Esophagus squamous epithelium (tissue), 5 donors: ENCODE data around the gene NPLOC4. TPM values are rescaled to one million over a fixed set of nuclear protein-coding genes. Genes with fewer than 3 reads are reported as not detected.

Experiments
- DNase-seq: peaks from one replicate; lab custom pipeline; 2025; lab: John Stamatoyannopoulos, UW
- H3K27ac ChIP-seq, 4 donors: fragments of 200-600 bp; sonication (generic); one replicate each; pipeline ENCODE4 v1.5.1; 2016 to 2019; ENCODE audit warnings: mild to moderate bottlenecking in 1 of 4
- H3K27me3 ChIP-seq, 4 donors: fragments of 200-600 bp; sonication (generic); 1 replicate in 3 of 4; 2 replicates in 1 of 4; pipeline versions ENCODE4 v1.5.1 to v1.6.0; 2017 to 2021; ENCODE audit warnings: antibody characterized with exemption in 1 of 4
- H3K36me3 ChIP-seq, 3 donors: fragments of 200-600 bp; sonication (generic); one replicate each; pipeline ENCODE4 v1.5.1; 2016 to 2019
- H3K4me1 ChIP-seq, 3 donors: fragments of 200-600 bp; sonication (generic); one replicate each; pipeline ENCODE4 v1.5.1; 2017 to 2019
- H3K4me3 ChIP-seq, 4 donors: fragments of 200-600 bp; sonication (generic); 1 replicate in 3 of 4; 2 replicates in 1 of 4; pipeline ENCODE4 v1.5.1; 2016 to 2019; ENCODE audit warnings: mild to moderate bottlenecking in 2 of 4, moderate library complexity in 1 of 4
- H3K9me3 ChIP-seq, 3 donors: fragments of 200-600 bp; sonication (generic); one replicate each; pipeline ENCODE4 v1.5.1; 2016 to 2019
- POLR2A ChIP-seq, 4 donors: fragments of 450-650 bp; IDR thresholded peaks; one replicate each; pipeline ENCODE4 v1.6.1; 2017; ENCODE audit warnings: antibody characterized with exemption in 4 of 4, mild to moderate bottlenecking in 4 of 4, moderate library complexity in 3 of 4
- WGBS, 2 donors: methylation state at CpG; one replicate each; pipeline ENCODE4 v1.1.5; 2018; 5-methylcytosine and 5-hydroxymethylcytosine counted together
- intact Hi-C: fragments of 100-400 bp; cut with DNase I; formaldehyde crosslinking; loops from one replicate; pipeline ENCODE4 v1.15.0; 2022
- total RNA-seq, 4 donors: library from RNA; depleted of rRNA; stranded (reverse); fragments of >200 nt; gene quantifications; one replicate each; pipeline ENCODE4 v1.1.0, GENCODE V29; 2016
- TF ChIP-seq, protein P1 (sequence below), 6 experiments: fragments of 450-650 bp in 4 of 6; fragments of 200-600 bp in 2 of 6; sonication (generic) in 2 of 6; IDR thresholded peaks; one replicate each; pipeline ENCODE4 v1.5.1; 2016 to 2019; ENCODE audit warnings: antibody characterized with exemption in 6 of 6, mild to moderate bottlenecking in 4 of 6, moderate library complexity in 4 of 6
- donor health status: DM: yes; HTN: yes; CAD: no.

NPLOC4 gene
- total RNA-seq, 4 donors from 2014 or later: 49.0 to 80.9 (median 62.4) TPM

DNA sequence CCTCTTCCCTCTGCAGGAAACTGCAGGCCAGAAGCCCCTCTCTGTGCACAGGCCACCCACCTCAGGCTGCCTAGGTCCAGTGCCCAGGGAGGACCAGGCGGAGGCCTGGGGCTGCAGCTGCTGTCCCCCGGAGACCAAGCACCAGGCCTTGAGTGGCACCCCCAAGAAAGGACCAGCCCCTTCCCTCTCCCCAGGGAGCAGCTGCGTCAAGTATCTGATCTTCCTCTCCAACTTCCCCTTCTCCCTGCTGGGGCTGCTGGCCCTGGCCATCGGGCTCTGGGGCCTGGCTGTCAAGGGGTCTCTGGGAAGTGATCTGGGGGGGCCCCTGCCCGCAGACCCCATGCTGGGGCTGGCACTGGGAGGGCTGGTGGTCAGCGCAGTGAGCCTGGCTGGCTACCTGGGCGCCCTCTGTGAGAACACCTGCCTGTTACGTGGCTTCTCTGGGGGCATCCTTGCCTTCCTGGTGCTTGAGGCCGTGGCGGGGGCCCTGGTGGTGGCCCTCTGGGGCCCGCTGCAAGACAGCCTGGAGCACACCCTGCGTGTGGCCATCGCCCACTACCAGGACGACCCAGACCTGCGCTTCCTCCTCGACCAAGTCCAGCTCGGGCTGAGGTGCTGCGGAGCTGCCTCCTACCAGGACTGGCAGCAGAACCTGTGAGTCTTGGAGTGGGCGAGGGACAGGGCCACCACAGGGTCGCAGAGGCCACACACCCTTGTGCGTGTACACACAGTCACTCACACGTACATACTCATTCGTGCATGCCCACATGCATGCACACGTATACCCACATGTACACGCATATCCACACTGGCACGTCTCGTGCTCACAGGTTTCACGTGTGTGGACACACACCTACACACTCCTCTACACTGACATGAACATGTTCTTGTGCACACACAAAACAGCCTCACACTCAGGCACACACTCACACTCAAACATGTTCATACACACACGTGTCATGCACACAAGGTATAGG, 8.4 kb upstream of the NPLOC4 start:
- no peak for TF ChIP-seq POLR2A (IDR thresholded peaks at IDR 0.05)
- TF ChIP-seq, protein P1, sequence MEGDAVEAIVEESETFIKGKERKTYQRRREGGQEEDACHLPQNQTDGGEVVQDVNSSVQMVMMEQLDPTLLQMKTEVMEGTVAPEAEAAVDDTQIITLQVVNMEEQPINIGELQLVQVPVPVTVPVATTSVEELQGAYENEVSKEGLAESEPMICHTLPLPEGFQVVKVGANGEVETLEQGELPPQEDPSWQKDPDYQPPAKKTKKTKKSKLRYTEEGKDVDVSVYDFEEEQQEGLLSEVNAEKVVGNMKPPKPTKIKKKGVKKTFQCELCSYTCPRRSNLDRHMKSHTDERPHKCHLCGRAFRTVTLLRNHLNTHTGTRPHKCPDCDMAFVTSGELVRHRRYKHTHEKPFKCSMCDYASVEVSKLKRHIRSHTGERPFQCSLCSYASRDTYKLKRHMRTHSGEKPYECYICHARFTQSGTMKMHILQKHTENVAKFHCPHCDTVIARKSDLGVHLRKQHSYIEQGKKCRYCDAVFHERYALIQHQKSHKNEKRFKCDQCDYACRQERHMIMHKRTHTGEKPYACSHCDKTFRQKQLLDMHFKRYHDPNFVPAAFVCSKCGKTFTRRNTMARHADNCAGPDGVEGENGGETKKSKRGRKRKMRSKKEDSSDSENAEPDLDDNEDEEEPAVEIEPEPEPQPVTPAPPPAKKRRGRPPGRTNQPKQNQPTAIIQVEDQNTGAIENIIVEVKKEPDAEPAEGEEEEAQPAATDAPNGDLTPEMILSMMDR (IDR thresholded peaks at IDR 0.05): no peak
- no peaks in the 10 kb centered on the region for H3K36me3 ChIP-seq
- peaks cover 0 to 8% (median 0%) of the 10 kb centered on the region in 3 donors for H3K9me3 ChIP-seq
- no peak overlapping the region for H3K27ac ChIP-seq
- peaks cover 0 to 37% (median 8%) of the 10 kb centered on the region in 4 donors for H3K27me3 ChIP-seq
- intact Hi-C loops: no loop called here
- peaks cover 4 to 25% (median 11%) of the 10 kb centered on the region in 3 donors for H3K4me1 ChIP-seq
- no peak for DNase-seq
- 81 to 83% methylated on average over 14 to 19 of the region's 29 CpGs for WGBS, 2 donors
- no peak overlapping the region for H3K4me3 ChIP-seq

DNA sequence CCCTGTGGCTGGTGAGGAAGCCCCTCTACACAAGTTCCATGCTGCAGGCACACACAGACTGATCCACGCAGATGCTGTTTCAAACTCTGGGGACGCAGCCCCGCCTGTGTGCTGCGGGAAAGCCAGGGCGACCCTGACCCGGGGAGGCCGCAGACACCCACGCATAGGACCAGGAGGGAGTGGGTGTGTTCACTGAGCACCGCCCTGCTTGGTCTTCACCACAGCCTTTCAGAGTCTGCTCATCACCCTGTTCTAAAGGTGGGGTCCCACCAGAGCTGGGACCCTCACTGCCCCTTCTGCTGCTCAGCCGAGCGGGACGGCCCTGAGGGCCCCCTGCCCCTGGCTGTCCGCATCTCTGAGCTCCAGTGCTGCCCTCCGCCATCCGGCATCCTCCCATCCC, 7.6 kb upstream of the NPLOC4 start:
- Histone ChIP-seq H3K4me3 (no peak overlapping the region), H3K27me3 (peaks cover 0 to 30% (median 8%) of the 10 kb centered on the region in 4 donors), H3K9me3 (peaks cover 0 to 8% (median 0%) of the 10 kb centered on the region in 3 donors), H3K36me3 (no peaks in the 10 kb centered on the region), H3K27ac (no peak overlapping the region), H3K4me1 (peaks cover 4 to 25% (median 11%) of the 10 kb centered on the region in 3 donors)
- WGBS, 2 donors: 94% methylated on average over 6 of the region's 15 CpGs; no CpG with 5 or more reads in 1 of the 2 donors
- no peak for DNase-seq
- TF ChIP-seq, protein P1 (IDR thresholded peaks at IDR 0.05): no peak
- no peak for TF ChIP-seq POLR2A (IDR thresholded peaks at IDR 0.05)
- intact Hi-C loops: no loop called here

DNA sequence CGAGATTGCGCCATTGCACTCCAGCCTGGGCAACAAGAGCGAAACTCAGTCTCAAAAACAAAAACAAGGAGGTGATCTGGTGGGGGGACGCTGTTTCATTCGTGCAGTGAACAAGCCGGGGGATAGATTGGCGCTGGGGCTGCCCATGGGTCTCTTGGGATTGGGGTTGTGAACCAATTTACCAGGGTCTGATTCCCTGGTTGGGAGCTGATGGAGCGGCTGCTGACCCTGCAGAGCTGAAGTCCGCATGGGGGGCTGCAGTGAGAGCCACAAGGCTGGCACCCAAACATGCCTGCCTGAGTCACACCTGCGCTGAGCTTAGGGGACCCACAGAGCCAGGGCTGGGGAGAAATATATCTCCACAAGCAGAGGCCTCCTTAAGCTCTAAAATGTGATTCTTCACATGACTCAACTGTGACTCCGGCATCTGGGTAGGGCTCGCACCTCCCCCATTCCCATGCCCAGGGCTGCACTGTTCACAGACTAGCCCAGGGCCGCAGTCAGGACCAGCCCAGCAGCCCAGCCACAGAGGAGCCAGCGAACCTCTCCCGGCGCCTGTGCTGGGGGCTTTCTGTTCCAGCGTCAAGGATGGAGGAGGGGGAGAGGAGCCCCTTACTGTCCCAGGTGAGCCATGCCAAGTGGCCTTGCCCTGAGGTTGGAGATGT, 5.0 kb upstream of the NPLOC4 start:
- H3K9me3 ChIP-seq: no peaks in the 10 kb centered on the region
- 82 to 100% methylated on average over 5 to 8 of the region's 17 CpGs for WGBS, 2 donors
- H3K4me1 ChIP-seq: peaks cover 4 to 25% (median 16%) of the 10 kb centered on the region in 3 donors
- no peak for TF ChIP-seq POLR2A (IDR thresholded peaks at IDR 0.05)
- TF ChIP-seq, protein P1 (IDR thresholded peaks at IDR 0.05): no peak
- peak overlapping the region in 1 of 4 donors; percentile 6 for H3K4me3 ChIP-seq
- H3K27ac ChIP-seq: peak overlapping the region in 3 of 4 donors; percentile 21 to 48 (median 42)
- intact Hi-C loops: no loop called here
- no peaks in the 10 kb centered on the region for H3K36me3 ChIP-seq
- H3K27me3 ChIP-seq: peaks cover 0 to 4% (median 0%) of the 10 kb centered on the region in 4 donors
- DNase-seq: no peak

DNA sequence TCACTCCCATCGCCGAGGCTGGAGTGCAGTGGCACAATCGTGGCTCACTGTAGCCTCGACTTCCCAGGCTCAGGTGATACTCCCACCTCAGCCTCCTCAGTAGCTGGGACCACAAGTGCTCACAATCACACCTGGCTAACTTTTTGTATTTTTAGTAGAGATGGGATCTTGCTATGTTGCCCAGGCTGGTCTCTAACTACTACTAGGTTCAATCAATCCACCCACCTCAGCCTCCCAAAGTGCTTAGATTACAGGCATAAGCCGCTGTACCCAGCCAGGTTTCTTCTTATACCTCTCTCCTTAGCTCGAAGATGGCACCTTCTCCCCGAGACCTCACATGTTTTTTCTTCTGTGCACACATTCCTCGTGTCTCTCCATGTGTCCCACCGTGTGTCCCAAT, 3.1 kb upstream of the NPLOC4 start:
- TF ChIP-seq, protein P1 (IDR thresholded peaks at IDR 0.05): no peak
- no peak for TF ChIP-seq POLR2A (IDR thresholded peaks at IDR 0.05)
- intact Hi-C loops: no loop called here
- no peaks in the 10 kb centered on the region for H3K27me3 ChIP-seq

More for the DNA sequence above, 3.1 kb upstream of the NPLOC4 start:
- Histone ChIP-seq H3K4me1 (peaks cover 17 to 40% (median 25%) of the 10 kb centered on the region in 3 donors), H3K9me3 (no peaks in the 10 kb centered on the region), H3K36me3 (no peaks in the 10 kb centered on the region), H3K27ac (no peak overlapping the region), H3K4me3 (no peak overlapping the region)
- WGBS, 2 donors: 85 to 90% methylated on average over 9 of the region's 9 CpGs
- no peak for DNase-seq
